GM18873 (cell line): ENCODE results near the gene TET2.

Experiments used
- ATAC-seq: cut with Tn5 transposase; IDR thresholded peaks from one replicate; pipeline ENCODE4 v1.9.1; 2021; ENCODE audit warnings: mild to moderate bottlenecking, moderate library complexity, moderate number of reproducible peaks; ENCODE audit not compliant: unreplicated experiment, low FRiP score

TET2 gene

DNA sequence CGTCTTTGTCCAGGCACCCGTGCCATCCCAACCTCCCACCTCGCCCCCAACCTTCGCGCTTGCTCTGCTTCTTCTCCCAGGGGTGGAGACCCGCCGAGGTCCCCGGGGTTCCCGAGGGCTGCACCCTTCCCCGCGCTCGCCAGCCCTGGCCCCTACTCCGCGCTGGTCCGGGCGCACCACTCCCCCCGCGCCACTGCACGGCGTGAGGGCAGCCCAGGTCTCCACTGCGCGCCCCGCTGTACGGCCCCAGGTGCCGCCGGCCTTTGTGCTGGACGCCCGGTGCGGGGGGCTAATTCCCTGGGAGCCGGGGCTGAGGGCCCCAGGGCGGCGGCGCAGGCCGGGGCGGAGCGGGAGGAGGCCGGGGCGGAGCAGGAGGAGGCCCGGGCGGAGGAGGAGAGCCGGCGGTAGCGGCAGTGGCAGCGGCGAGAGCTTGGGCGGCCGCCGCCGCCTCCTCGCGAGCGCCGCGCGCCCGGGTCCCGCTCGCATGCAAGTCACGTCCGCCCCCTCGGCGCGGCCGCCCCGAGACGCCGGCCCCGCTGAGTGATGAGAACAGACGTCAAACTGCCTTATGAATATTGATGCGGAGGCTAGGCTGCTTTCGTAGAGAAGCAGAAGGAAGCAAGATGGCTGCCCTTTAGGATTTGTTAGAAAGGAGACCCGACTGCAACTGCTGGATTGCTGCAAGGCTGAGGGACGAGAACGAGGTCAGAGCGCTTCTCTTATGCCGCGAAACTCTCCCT lies at the start of gene TET2:
Gene TET2 (plus strand): TSS at position 601 of the 740 bp plus-strand sequence. CDS start 87,067 bp downstream, outside the sequence.
- peak; percentile 82 for ATAC-seq

DNA sequence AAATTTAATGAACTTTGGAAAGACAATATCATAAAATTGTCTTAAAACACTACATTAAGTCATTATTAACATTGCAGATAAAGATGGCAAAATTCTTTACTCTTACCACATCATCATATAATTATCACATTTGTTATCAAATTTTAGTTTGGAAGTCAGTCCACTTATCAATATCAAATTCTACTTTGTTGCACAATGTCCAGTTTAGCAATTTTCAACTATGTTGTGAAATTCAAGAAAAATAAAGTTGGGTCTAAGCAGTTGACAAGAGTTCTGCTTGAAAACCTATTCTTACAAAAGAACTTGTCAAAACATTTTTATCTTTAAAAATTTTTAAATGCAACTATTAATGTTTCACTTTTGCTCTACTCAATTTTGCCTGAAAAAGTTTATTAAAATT lies 44.7 kb upstream of the TET2 start:
- ATAC-seq = no peak

- no peak for ATAC-seq
Observed at GRCh38 chr4:105106426-105106825, 40.2 kb upstream of the TET2 start.

- no peak for ATAC-seq
Observed at GRCh38 chr4:105107095-105107856, 39.4 kb upstream of the TET2 start.

DNA sequence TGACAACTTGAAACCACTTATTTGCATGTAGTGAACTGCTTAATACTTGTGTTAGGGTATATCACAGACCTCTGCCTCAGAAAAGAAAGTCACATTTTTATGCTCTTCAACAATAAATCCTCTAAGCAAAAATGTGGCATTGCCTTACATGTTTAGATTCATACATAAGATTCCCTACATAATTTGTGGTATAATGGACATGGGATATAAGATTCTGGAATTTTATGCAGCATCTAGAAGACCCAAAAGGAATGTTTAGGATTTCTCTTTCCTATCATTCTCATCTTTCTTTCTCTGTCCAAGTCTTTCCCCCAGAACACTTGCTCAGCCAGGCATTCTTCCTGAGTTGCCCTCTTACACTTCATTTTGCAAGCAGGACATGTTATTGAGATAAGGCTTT lies 37.7 kb upstream of the TET2 start:
- no peak for ATAC-seq

- ATAC-seq = no peak
Observed at GRCh38 chr4:105112274-105112673, 34.4 kb upstream of the TET2 start.

GRCh38 chr4:105113800-105114199 lies 32.9 kb upstream of the TET2 start:
- ATAC-seq = no peak

GRCh38 chr4:105116616-105117319 lies 29.9 kb upstream of the TET2 start:
- no peak for ATAC-seq

GRCh38 chr4:105119356-105119755 lies 27.3 kb upstream of the TET2 start:
- no peak for ATAC-seq

DNA sequence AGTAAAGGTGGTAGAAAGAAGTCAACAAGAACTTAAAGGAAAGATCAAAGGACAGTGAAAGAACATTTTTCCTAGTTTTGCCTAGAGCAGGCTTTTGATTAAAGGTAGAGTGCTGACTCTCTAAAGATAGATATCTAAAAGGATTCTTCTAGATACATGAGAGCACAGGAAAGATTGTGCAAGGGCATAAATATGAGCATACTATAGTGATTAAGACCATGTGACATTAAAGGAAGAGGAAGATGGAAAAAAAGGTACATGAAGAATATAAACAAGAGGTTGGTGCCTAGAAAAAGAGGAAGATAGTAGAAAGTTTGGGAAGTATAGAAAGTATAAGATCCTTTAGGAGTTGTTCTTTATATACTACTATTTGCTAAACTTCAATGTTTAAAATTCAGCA lies 26.1 kb upstream of the TET2 start:
- no peak for ATAC-seq

DNA sequence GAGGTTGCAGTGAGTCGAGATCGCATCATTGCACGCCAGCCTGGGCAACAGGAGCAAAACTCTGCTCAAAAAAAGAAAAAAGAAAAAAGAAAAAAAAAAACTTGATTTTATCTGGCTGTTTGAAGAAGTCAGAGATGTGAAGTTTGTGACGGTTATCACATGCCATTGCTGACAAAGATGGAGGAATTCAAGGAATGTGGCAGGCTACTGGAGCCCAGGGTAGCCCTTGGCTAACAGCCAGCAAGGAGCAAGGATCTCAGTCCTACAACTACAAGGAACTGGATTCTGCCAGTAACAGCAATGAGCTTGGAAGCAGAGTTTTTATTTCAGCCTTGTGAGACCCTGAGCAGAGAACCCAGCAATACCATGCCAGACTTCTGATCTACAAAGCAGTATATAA lies 24.3 kb upstream of the TET2 start:
- no peak for ATAC-seq

GRCh38 chr4:105126311-105127169 lies 20.1 kb upstream of the TET2 start:
- no peak for ATAC-seq

DNA sequence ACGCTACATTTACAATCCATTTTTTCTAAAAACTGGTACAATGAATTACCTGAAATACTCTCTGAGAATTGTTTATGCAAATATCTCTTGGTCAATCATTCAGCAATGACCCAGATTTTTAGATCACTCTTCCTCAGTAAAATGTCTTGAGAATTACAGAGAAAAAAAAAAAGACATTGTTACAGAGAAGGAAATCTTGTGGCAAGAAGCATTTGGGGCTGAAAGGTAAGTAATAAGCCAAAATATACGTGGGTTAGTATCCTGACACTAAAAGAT lies 19.6 kb upstream of the TET2 start:
- ATAC-seq = no peak

DNA sequence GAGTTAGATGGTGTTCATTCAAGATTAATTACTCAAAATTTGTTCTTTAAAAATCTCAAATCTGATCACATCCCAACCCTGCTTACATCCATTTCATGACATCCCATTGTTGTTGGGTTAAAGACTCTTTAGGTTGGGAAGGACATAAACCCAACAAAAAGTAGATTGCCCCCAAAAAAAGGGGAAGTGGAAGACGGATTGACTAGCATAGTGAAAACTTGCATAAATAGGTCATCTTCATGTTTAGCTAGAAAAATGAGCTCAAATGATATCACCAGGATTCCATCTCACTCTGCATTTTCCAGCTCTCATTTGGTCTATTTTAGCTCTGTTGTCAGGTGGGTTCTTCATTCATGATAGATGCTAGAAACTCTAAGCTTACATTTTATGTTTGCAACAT lies 18.5 kb upstream of the TET2 start:
- ATAC-seq = no peak

- no peak for ATAC-seq
Observed at GRCh38 chr4:105129286-105130040, 17.2 kb upstream of the TET2 start.

- no peak for ATAC-seq
Observed at GRCh38 chr4:105130945-105131344, 15.7 kb upstream of the TET2 start.

- ATAC-seq = no peak
Observed at GRCh38 chr4:105133976-105134375, 12.7 kb upstream of the TET2 start.

DNA sequence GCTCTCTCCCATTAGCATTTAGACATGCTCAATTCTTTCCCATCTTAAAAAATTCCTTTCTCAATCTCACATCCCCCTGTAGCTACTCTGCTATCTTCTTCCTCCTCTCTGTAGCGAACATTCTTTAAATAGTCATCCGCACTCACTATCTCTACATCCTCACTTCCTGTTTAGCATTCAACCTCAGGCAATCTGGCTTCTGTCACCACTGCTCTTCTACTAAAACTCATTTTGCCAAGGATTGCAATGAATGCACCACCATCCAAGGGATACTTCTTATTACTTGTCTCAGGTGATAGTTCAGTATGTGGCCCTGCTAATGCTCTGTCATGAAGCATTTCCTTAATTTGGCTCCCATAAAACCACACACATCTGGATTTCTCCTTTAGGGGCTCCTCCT lies 10.9 kb upstream of the TET2 start:
- no peak for ATAC-seq

- ATAC-seq = no peak
Observed at GRCh38 chr4:105137121-105137875, 9.4 kb upstream of the TET2 start.
